ENCODE results near the gene MTMR3. TPM values are rescaled to one million over a fixed set of nuclear protein-coding genes. Genes with fewer than 3 reads are reported as not detected.

Gene MTMR3
- total and polyA plus RNA-seq, 2 of the 8 experiments (the other 6 are each of a cell fraction or from before 2014, with no cell fraction given): 16.9 to 18.5 TPM

DNA sequence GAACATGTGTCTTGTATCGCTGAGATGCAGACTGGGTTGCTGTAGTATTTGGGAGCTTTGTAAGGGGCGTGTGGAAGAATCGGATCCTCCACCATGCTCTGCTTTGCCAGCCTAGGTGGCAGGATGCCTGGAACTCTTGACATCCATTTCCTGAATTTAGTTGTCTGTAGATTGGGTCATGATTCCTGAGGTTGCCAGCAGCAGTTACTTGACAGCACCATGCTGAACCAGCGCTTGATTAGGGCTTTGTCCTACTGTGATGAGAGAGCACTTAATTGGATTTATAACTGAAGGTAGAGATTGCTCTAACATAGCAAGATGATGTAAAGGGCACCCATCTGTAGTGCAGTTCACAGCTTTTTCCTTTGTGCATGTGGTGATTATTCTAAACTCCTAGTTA lies 121.7 kb downstream of the MTMR3 start:
- peaks cover 0 to 19% (median 2%) of the 10 kb centered on the region in 4 experiments; a peak in 3 of 8 replicates for H3K36me3 ChIP-seq (ENCODE audit: control insufficient read depth in 2 of 4, insufficient read depth in 4 of 4, low read length in 3 of 4)
- POLR2A ChIA-PET (ENCODE audit: partially characterized antibody): interaction anchor here (0.6 to 1.2 kb wide), 3 partner anchors 167 to 512 kb away, joined by 3 read pairs; partner anchors contain the start of gene ASCC2
- H2BK20ac ChIP-seq (ENCODE audit: low read length): no peak overlapping the region
- FAIRE-seq (no peak), DNase-seq (ENCODE audit: low read depth in 1 of 2, low spot score in 2 of 2) (no peak)
- no peak overlapping the region for H3K4ac ChIP-seq (replicated peaks; ENCODE audit: insufficient read length, low read depth, low read length)
- no peak overlapping the region for H2BK12ac ChIP-seq (ENCODE audit: low read depth, low read length)
- no peaks in the 10 kb centered on the region for H3K79me2 ChIP-seq (ENCODE audit: control insufficient read depth in 1 of 2, insufficient read depth in 2 of 2, low read length in 2 of 2)
- H2BK120ac ChIP-seq (replicated peaks; ENCODE audit: low read depth, low read length): no peak overlapping the region
- no peak overlapping the region for H3K23ac ChIP-seq (ENCODE audit: insufficient read length)
- no peaks in the 10 kb centered on the region for H3K79me1 ChIP-seq (ENCODE audit: low read depth, low read length)
- H3K4me1 ChIP-seq (replicated peaks in 1 of 4; ENCODE audit: control insufficient read depth in 3 of 4, insufficient read depth in 4 of 4, low read length in 3 of 4): peaks cover 0 to 2% (median 0%) of the 10 kb centered on the region in 4 experiments; a peak in 3 of 7 replicates
- H2BK15ac ChIP-seq (ENCODE audit: low read length): no peak overlapping the region
- H3K14ac ChIP-seq (ENCODE audit: insufficient read length): no peak overlapping the region
- no peak overlapping the region for H2AK5ac ChIP-seq (ENCODE audit: low read depth, low read length)
- H3K9me3 ChIP-seq (ENCODE audit: insufficient read depth in 2 of 2, low read depth in 1 of 2, low read length in 1 of 2): no peaks in the 10 kb centered on the region
- no peak overlapping the region for H2BK5ac ChIP-seq (ENCODE audit: low read depth, low read length)
- H4K5ac ChIP-seq (ENCODE audit: insufficient read length, low read depth, low read length): no peak overlapping the region
- no peak overlapping the region for H3K56ac ChIP-seq (replicated peaks; ENCODE audit: insufficient read length, low read depth, low read length)
- no peaks in the 10 kb centered on the region for H3K23me2 ChIP-seq (ENCODE audit: low read depth, low read length)
- CTCF ChIA-PET (ENCODE audit: partially characterized antibody): interaction anchor here (0.9 to 3.5 kb wide), 72 partner anchors 9 to 378 kb away, joined by 3 to 28 read pairs (median 4); partner anchors contain the start of genes HORMAD2 and ZMAT5
- no peak overlapping the region for H3K27ac ChIP-seq (ENCODE audit: low read depth, low read length)
- peaks cover 0 to 2% of the 10 kb centered on the region in 2 experiments for H4K20me1 ChIP-seq (replicated peaks in 1 of 2; ENCODE audit: control insufficient read depth in 1 of 2, insufficient read depth in 2 of 2, low read length in 2 of 2)
- 89% methylated on average over 4 of the region's 4 CpGs; no CpG with 5 or more reads in 1 of the 2 experiments for WGBS, 2 experiments (ENCODE audit: extremely low coverage in 1 of 2, insufficient coverage in 1 of 2, insufficient read length in 1 of 2, insufficient replicate concordance in 2 of 2, low coverage in 1 of 2, low lambda C conversion rate in 2 of 2, missing lambda C conversion rate in 1 of 2)
- no peak overlapping the region for H3K4me3 ChIP-seq (ENCODE audit: extremely low read depth in 1 of 4, insufficient read depth in 2 of 4, low read depth in 3 of 4, low read length in 4 of 4)
- no peak overlapping the region for H3K4me2 ChIP-seq (ENCODE audit: insufficient read depth in 1 of 2, low read depth in 2 of 2, low read length in 2 of 2)
- no peak overlapping the region for H2AFZ ChIP-seq (ENCODE audit: low read length)
- no peak overlapping the region; the same call in 1 of the 2 replicates for H3K18ac ChIP-seq (ENCODE audit: extremely low read depth, low read length)
- no peak overlapping the region for H4K91ac ChIP-seq (replicated peaks; ENCODE audit: insufficient read length, low read length)
- H3K27me3 ChIP-seq (replicated peaks in 1 of 4; ENCODE audit: control insufficient read depth in 3 of 4, extremely low read depth in 1 of 4, insufficient read depth in 3 of 4, low read length in 3 of 4): no peaks in the 10 kb centered on the region
- no peak overlapping the region for H3K9ac ChIP-seq (replicated peaks in 1 of 4; ENCODE audit: extremely low read depth in 1 of 4, low read depth in 3 of 4, low read length in 3 of 4)
- no peak overlapping the region for H4K8ac ChIP-seq (ENCODE audit: extremely low read depth, insufficient read depth, low read length)
- TF ChIP-seq JUND (IDR thresholded peaks at IDR 0.05; ENCODE audit: low read length) (no peak), SIX5 (IDR thresholded peaks at IDR 0.05; ENCODE audit: low read depth, low read length) (no peak), SRF (IDR thresholded peaks at IDR 0.05; ENCODE audit: low read depth, low read length) (no peak), RFX5 (IDR thresholded peaks at IDR 0.05; ENCODE audit: borderline replicate concordance, low read depth, low read length) (no peak)
